Hepatocyte (in vitro differentiated cells): ENCODE results near the gene MEST. TPM values are rescaled to one million over a fixed set of nuclear protein-coding genes. Genes with fewer than 3 reads are reported as not detected.

Experiments
- DNase-seq: peaks from one replicate; pipeline ENCODE4 v3.0.0-alpha.2; 2016; ENCODE audit warnings: low spot score
- H2AFZ ChIP-seq: fragments of 200-600 bp; sonication (generic); 2 replicates; pipeline ENCODE4 v1.6.0; 2016; ENCODE audit warnings: antibody characterized with exemption, mild to moderate bottlenecking
- H3K27ac ChIP-seq: fragments of 200-600 bp; sonication (generic); 2 replicates; pipeline ENCODE4 v1.5.1; 2016; ENCODE audit warnings: mild to moderate bottlenecking
- H3K27me3 ChIP-seq: fragments of 200-600 bp; sonication (generic); 2 replicates; pipeline ENCODE4 v1.6.1; 2016
- H3K36me3 ChIP-seq: fragments of 200-600 bp; sonication (generic); replicated peaks from 2 replicates; pipeline ENCODE4 v1.5.1; 2016; ENCODE audit warnings: low read depth; ENCODE audit not compliant: insufficient read depth
- H3K4me1 ChIP-seq: fragments of 200-600 bp; sonication (generic); 2 replicates; pipeline ENCODE4 v1.5.1; 2016; ENCODE audit warnings: mild to moderate bottlenecking, moderate library complexity; ENCODE audit not compliant: insufficient read depth
- H3K4me2 ChIP-seq: fragments of 200-600 bp; sonication (generic); 2 replicates; pipeline ENCODE4 v1.6.0; 2016
- H3K4me3 ChIP-seq: fragments of 200-600 bp; sonication (generic); 2 replicates; pipeline ENCODE4 v1.5.1; 2016; ENCODE audit warnings: mild to moderate bottlenecking
- H3K79me2 ChIP-seq: fragments of 200-600 bp; sonication (generic); 2 replicates; pipeline ENCODE4 v1.6.0; 2017; ENCODE audit warnings: mild to moderate bottlenecking
- H3K9me2 ChIP-seq: fragments of 200-600 bp; sonication (generic); replicated peaks from 2 replicates; pipeline ENCODE4 v1.6.0; 2017; ENCODE audit warnings: mild to moderate bottlenecking; ENCODE audit not compliant: insufficient read depth
- H3K9me3 ChIP-seq: fragments of 200-600 bp; sonication (generic); 2 replicates; pipeline ENCODE4 v1.5.1; 2016; ENCODE audit warnings: low read depth, mild to moderate bottlenecking
- H4K20me1 ChIP-seq: fragments of 200-600 bp; sonication (generic); 2 replicates; pipeline ENCODE4 v1.6.0; 2016; ENCODE audit warnings: mild to moderate bottlenecking; ENCODE audit not compliant: insufficient read depth, poor library complexity, severe bottlenecking
- EZH2 ChIP-seq: fragments of 200-600 bp; sonication (generic); IDR thresholded peaks from 2 replicates; pipeline ENCODE4 v1.6.1; 2016; ENCODE audit warnings: antibody characterized with exemption, mild to moderate bottlenecking, borderline replicate concordance
- EZH2phosphoT487 ChIP-seq: fragments of 200-600 bp; sonication (generic); IDR thresholded peaks from one replicate; pipeline ENCODE4 v1.6.1; 2018; ENCODE audit warnings: antibody characterized with exemption, mild to moderate bottlenecking, low read depth, moderate library complexity; ENCODE audit not compliant: unreplicated experiment, severe bottlenecking
- whole genome bisulfite sequencing: methylation state at CpG from one replicate; pipeline ENCODE4 v1.1.6; 2016; ENCODE audit warnings: low lambda C conversion rate; ENCODE audit errors: missing lambda C conversion rate; 5-methylcytosine and 5-hydroxymethylcytosine counted together
- polyA plus RNA-seq: library from polyadenylated mRNA; unstranded; fragments of >200 nt; fragmentation: Nextera tagmentation; extraction: Ambion mirVana; gene quantifications from 2 replicates; pipeline ENCODE4 v1.2.1, GENCODE V29; 2016
- total RNA-seq: library from RNA; depleted of rRNA; stranded (reverse); fragments of >200 nt; gene quantifications from 2 replicates; pipeline ENCODE4 v1.2.3, GENCODE V29; 2014
- TF ChIP-seq, protein P1 (sequence below): fragments of 200-600 bp; sonication (generic); IDR thresholded peaks from 2 replicates; pipeline ENCODE4 v1.5.1; 2016; ENCODE audit warnings: antibody characterized with exemption, mild to moderate bottlenecking; ENCODE audit not compliant: poor library complexity

MEST gene
- total and polyA plus RNA-seq, 2 experiments from 2014 or later: 540 to 685 TPM

DNA sequence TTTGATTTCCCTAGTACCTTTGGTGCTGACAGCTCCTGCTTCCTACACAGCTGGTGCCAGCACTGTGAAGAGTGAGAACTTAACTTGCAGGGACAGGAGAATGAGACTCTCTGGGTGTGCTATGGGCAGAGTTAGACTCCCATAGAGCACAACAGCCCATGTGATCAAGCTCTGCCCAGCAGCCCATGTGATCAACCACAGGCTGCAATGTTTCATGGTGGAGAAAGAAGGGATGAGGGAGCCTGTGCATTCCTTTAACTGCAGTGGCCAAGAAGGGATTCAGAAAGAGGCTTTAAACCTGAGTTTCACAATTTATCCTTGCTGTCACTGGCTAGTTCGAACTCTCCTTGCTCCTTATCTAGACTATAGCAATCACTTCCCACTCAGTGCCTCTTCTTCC is 10.0 kb upstream of the MEST start:
- no peaks in the 10 kb centered on the region for H4K20me1 ChIP-seq
- no peaks in the 10 kb centered on the region for H3K36me3 ChIP-seq
- no peaks in the 10 kb centered on the region for H3K9me3 ChIP-seq
- H3K27ac ChIP-seq: peak overlapping the region; percentile 54
- H3K4me2 ChIP-seq: no peak overlapping the region
- no peaks in the 10 kb centered on the region for H3K9me2 ChIP-seq
- no peak overlapping the region for H3K4me3 ChIP-seq
- no peaks in the 10 kb centered on the region for H3K27me3 ChIP-seq
- no peaks in the 10 kb centered on the region for H3K79me2 ChIP-seq
- peak; percentile 35 for DNase-seq
- TF ChIP-seq EZH2phosphoT487 (no peak), EZH2 (no peak)
- TF ChIP-seq, protein P1, sequence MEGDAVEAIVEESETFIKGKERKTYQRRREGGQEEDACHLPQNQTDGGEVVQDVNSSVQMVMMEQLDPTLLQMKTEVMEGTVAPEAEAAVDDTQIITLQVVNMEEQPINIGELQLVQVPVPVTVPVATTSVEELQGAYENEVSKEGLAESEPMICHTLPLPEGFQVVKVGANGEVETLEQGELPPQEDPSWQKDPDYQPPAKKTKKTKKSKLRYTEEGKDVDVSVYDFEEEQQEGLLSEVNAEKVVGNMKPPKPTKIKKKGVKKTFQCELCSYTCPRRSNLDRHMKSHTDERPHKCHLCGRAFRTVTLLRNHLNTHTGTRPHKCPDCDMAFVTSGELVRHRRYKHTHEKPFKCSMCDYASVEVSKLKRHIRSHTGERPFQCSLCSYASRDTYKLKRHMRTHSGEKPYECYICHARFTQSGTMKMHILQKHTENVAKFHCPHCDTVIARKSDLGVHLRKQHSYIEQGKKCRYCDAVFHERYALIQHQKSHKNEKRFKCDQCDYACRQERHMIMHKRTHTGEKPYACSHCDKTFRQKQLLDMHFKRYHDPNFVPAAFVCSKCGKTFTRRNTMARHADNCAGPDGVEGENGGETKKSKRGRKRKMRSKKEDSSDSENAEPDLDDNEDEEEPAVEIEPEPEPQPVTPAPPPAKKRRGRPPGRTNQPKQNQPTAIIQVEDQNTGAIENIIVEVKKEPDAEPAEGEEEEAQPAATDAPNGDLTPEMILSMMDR: no peak
- H3K4me1 ChIP-seq: no peaks in the 10 kb centered on the region
- peak overlapping the region; percentile 45 for H2AFZ ChIP-seq
- 62% methylated on average over 1 of the region's 1 CpG for WGBS

DNA sequence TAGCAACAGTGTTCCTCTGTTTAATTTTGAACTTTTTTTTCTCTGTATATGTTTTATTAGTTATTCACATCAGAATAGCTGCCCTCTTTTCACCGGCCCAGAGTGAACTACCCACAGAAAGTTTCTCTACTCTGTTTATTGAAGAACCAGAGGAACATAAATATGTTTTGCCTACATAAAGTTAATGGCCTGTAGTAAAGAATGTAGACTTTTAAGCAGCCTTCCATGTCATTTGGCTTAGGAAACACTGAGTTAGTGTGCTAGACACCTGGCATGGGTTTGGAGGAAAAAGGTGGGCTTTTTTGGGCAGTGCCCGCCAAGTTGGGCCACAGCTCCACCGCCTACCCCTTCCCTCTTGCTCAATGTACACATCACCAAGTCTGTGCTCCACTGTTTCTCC is 8.9 kb upstream of the MEST start:
- TF ChIP-seq, protein P1: no peak
- no peak for TF ChIP-seq EZH2
- no peak for TF ChIP-seq EZH2phosphoT487
- Histone ChIP-seq H3K9me3 (no peaks in the 10 kb centered on the region), H3K4me1 (no peaks in the 10 kb centered on the region), H3K27ac (peak overlapping the region; percentile 43), H3K79me2 (no peaks in the 10 kb centered on the region), H3K9me2 (no peaks in the 10 kb centered on the region), H3K4me2 (no peak overlapping the region), H3K4me3 (no peak overlapping the region), H3K27me3 (no peaks in the 10 kb centered on the region), H2AFZ (no peak overlapping the region), H3K36me3 (no peaks in the 10 kb centered on the region), H4K20me1 (no peaks in the 10 kb centered on the region)
- 84% methylated on average over 3 of the region's 3 CpGs for WGBS
- no peak for DNase-seq

DNA sequence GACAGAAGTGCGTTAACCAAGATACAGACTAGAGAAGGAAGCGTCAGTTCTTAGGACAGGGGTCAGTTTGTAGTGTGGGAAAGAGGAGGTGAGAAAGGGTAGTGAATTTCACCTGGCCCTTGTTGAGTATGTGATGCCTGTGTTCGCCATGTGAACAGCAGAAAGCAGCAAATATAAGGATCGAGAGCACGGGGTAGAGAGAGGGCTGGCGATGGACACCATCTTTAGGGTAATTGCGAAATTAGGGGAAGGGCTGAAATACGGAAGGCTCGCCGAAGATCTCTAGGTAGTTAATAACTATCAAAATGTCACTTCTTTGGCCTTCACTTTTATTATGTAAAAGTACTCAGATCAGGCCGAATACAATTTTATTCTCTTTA is 6.2 kb upstream of the MEST start:
- no peaks in the 10 kb centered on the region for H4K20me1 ChIP-seq
- peaks cover 25% of the 10 kb centered on the region for H3K4me1 ChIP-seq
- DNase-seq: no peak
- TF ChIP-seq EZH2: no peak
- TF ChIP-seq EZH2phosphoT487: no peak
- TF ChIP-seq, protein P1: no peak
- H3K9me3 ChIP-seq: no peaks in the 10 kb centered on the region
- no peaks in the 10 kb centered on the region for H3K79me2 ChIP-seq
- 91% methylated on average over 11 of the region's 11 CpGs for WGBS
- no peaks in the 10 kb centered on the region for H3K36me3 ChIP-seq
- no peaks in the 10 kb centered on the region for H3K27me3 ChIP-seq
- H3K9me2 ChIP-seq: no peaks in the 10 kb centered on the region
- peak overlapping the region; percentile 76 for H3K4me2 ChIP-seq
- H3K27ac ChIP-seq: no peak overlapping the region
- peak overlapping the region; percentile 55 for H2AFZ ChIP-seq
- no peak overlapping the region for H3K4me3 ChIP-seq
